ENCODE results near the gene ASPA.
"Not testable (repeated sequence)": the region's sequence is repeated elsewhere in the genome, so short reads cannot be mapped to it uniquely, and the experiment has no call there.

The ASPA gene

GRCh38 chr17:3507869-3508268 is 32.1 kb downstream of the ASPA start:
- no peak for DNase-seq (ENCODE audit: low read depth in 2 of 2)

- no peak for DNase-seq (ENCODE audit: low read depth in 2 of 2)
These were observed 34.3 kb downstream of the ASPA start for GRCh38 chr17:3510090-3510489.

GRCh38 chr17:3511852-3512504 is 36.2 kb downstream of the ASPA start:
- no peak for DNase-seq (ENCODE audit: low read depth in 2 of 2)

GRCh38 chr17:3512505-3513171 is 36.8 kb downstream of the ASPA start:
- DNase-seq (ENCODE audit: low read depth in 2 of 2) = no peak

- no peak for DNase-seq (ENCODE audit: low read depth in 2 of 2)
These were observed 37.7 kb downstream of the ASPA start for GRCh38 chr17:3513305-3514035.

GRCh38 chr17:3514167-3514566 is 38.4 kb downstream of the ASPA start:
- not testable (repeated sequence) for DNase-seq (ENCODE audit: low read depth in 2 of 2)

- no peak for DNase-seq (ENCODE audit: low read depth in 2 of 2)
These were observed 39.1 kb downstream of the ASPA start for GRCh38 chr17:3514873-3515272.

GRCh38 chr17:3519472-3519871 is 43.7 kb downstream of the ASPA start:
- not testable (repeated sequence) for DNase-seq (ENCODE audit: low read depth in 2 of 2)

- DNase-seq (ENCODE audit: low read depth in 2 of 2) = no peak
These were observed 48.2 kb downstream of the ASPA start for GRCh38 chr17:3524024-3524423.

GRCh38 chr17:3526491-3526890 is 50.7 kb downstream of the ASPA start:
- no peak for DNase-seq (ENCODE audit: low read depth in 2 of 2)

GRCh38 chr17:3526971-3527370 is 51.2 kb downstream of the ASPA start:
- no peak for DNase-seq (ENCODE audit: low read depth in 2 of 2)

- no peak for DNase-seq (ENCODE audit: low read depth in 2 of 2)
These were observed 51.7 kb downstream of the ASPA start for GRCh38 chr17:3527468-3527867.

GRCh38 chr17:3527896-3528295 is 52.1 kb downstream of the ASPA start:
- no peak for DNase-seq (ENCODE audit: low read depth in 2 of 2)

GRCh38 chr17:3528403-3528851 is 52.6 kb downstream of the ASPA start:
- no peak for DNase-seq (ENCODE audit: low read depth in 2 of 2)

GRCh38 chr17:3528880-3529511 is 53.2 kb downstream of the ASPA start:
- DNase-seq (ENCODE audit: low read depth in 2 of 2) = no peak

- DNase-seq (ENCODE audit: low read depth in 2 of 2) = no peak
These were observed 54.3 kb downstream of the ASPA start for GRCh38 chr17:3529817-3530741.

- DNase-seq (ENCODE audit: low read depth in 2 of 2) = no peak
These were observed 55.7 kb downstream of the ASPA start for GRCh38 chr17:3531266-3532101.

- DNase-seq (ENCODE audit: low read depth in 2 of 2) = no peak
These were observed 56.5 kb downstream of the ASPA start for GRCh38 chr17:3532106-3532858.

- DNase-seq (ENCODE audit: low read depth in 2 of 2) = no peak
These were observed 57.0 kb downstream of the ASPA start for GRCh38 chr17:3532859-3533142.

GRCh38 chr17:3533752-3534151 is 58.0 kb downstream of the ASPA start:
- DNase-seq (ENCODE audit: low read depth in 2 of 2) = no peak

Data from stimulated activated CD4-positive, alpha-beta T cell treated with anti-CD3 and anti-CD28 coated beads, Interleukin-12 subunit alpha, Interleukin-12 subunit beta, amount 100 ng/mL, for 24 hours (primary cell).